GM23338 (cell line): ENCODE results near the gene DPF3. TPM values are rescaled to one million over a fixed set of nuclear protein-coding genes. Genes with fewer than 3 reads are reported as not detected.

Experiments
- ATAC-seq: fragments of 200-7000 bp; cut with Tn5 transposase; 3 replicates; pipeline ENCODE4 v1.9.1; 2020
- DNase-seq: peaks from one replicate; pipeline ENCODE4 v3.0.0-alpha.2; 2015; ENCODE audit warnings: low spot score
- H2AFZ ChIP-seq: fragments of 200-600 bp; sonication (generic); 2 replicates; pipeline ENCODE4 v1.8.0; 2016; ENCODE audit warnings: antibody characterized with exemption, mild to moderate bottlenecking, moderate library complexity
- H3F3A ChIP-seq: fragments of 200-600 bp; sonication (generic); replicated peaks from 2 replicates; pipeline ENCODE4 v1.8.0; 2017; ENCODE audit warnings: antibody characterized with exemption, mixed run types, low read depth
- H3K27ac ChIP-seq: fragments of 200-600 bp; sonication (generic); 2 replicates; pipeline ENCODE4 v1.6.1; 2016; ENCODE audit warnings: low read depth
- H3K27me3 ChIP-seq: fragments of 200-600 bp; sonication (generic); 2 replicates; pipeline ENCODE4 v1.8.0; 2016; ENCODE audit warnings: mild to moderate bottlenecking, mixed run types, moderate library complexity; ENCODE audit not compliant: insufficient read depth
- H3K36me3 ChIP-seq: fragments of 200-600 bp; sonication (generic); 2 replicates; pipeline ENCODE4 v1.8.0; 2016; ENCODE audit warnings: mild to moderate bottlenecking; ENCODE audit not compliant: insufficient read depth
- H3K4me1 ChIP-seq: fragments of 200-600 bp; sonication (generic); 2 replicates; pipeline ENCODE4 v1.8.0; 2016; ENCODE audit warnings: mild to moderate bottlenecking, moderate library complexity; ENCODE audit not compliant: insufficient read depth
- H3K4me2 ChIP-seq: fragments of 200-600 bp; sonication (generic); 2 replicates; pipeline ENCODE4 v1.7.1; 2017; ENCODE audit warnings: mixed run types
- H3K4me3 ChIP-seq: fragments of 200-600 bp; sonication (generic); 2 replicates; pipeline ENCODE4 v1.6.1; 2016; ENCODE audit warnings: mixed run types
- H3K79me2 ChIP-seq: fragments of 200-600 bp; sonication (generic); replicated peaks from 2 replicates; pipeline ENCODE4 v1.8.0; 2017; ENCODE audit warnings: mild to moderate bottlenecking; ENCODE audit not compliant: insufficient read depth
- H3K9me2 ChIP-seq: fragments of 200-600 bp; sonication (generic); 2 replicates; pipeline ENCODE4 v1.8.0; 2017; ENCODE audit not compliant: insufficient read depth
- H4K20me1 ChIP-seq: fragments of 200-600 bp; sonication (generic); replicated peaks from 2 replicates; pipeline ENCODE4 v1.8.0; 2017; ENCODE audit warnings: mild to moderate bottlenecking; ENCODE audit not compliant: insufficient read depth
- H3K27ac Mint-ChIP-seq: 2 replicates; pipeline ENCODE4 v1.8.0; 2020; ENCODE audit warnings: inconsistent platforms, mild to moderate bottlenecking, moderate library complexity, mixed read lengths
- H3K27me3 Mint-ChIP-seq: 3 replicates; pipeline ENCODE4 v1.8.0; 2022; ENCODE audit warnings: low read depth, mild to moderate bottlenecking, moderate library complexity, mixed read lengths, inconsistent platforms; ENCODE audit not compliant: insufficient read depth, poor library complexity
- H3K36me3 Mint-ChIP-seq: 3 replicates; pipeline ENCODE4 v1.8.0; 2021; ENCODE audit warnings: low read depth, mild to moderate bottlenecking, inconsistent platforms, moderate library complexity, mixed read lengths
- H3K4me1 Mint-ChIP-seq: 3 replicates; pipeline ENCODE4 v1.8.0; 2020; ENCODE audit warnings: mild to moderate bottlenecking, inconsistent platforms, mixed read lengths
- H3K4me3 Mint-ChIP-seq: 3 replicates; pipeline ENCODE4 v1.8.0; 2021; ENCODE audit warnings: moderate library complexity, mild to moderate bottlenecking, inconsistent platforms, mixed read lengths
- H3K9me3 Mint-ChIP-seq: 3 replicates; pipeline ENCODE4 v1.8.0; 2020; ENCODE audit warnings: moderate library complexity, mild to moderate bottlenecking, inconsistent platforms, mixed read lengths
- CREB1 ChIP-seq: fragments of 250-450 bp; sonication (Bioruptor Pico); IDR thresholded peaks from 2 replicates; pipeline ENCODE4 v1.5.0; 2020; ENCODE audit warnings: low read depth, mild to moderate bottlenecking, moderate library complexity
- CTCF ChIP-seq, 2 experiments: fragments of 200-600 bp in 1 of 2; sonication (generic) in 1 of 2; conservative IDR thresholded peaks; 2 replicates each; pipeline versions ENCODE4 v1.5.1 to v1.6.1; 2016 to 2017; ENCODE audit warnings: antibody characterized with exemption in 2 of 2, low read depth in 2 of 2, mild to moderate bottlenecking in 2 of 2, moderate library complexity in 1 of 2
- EZH2 ChIP-seq: fragments of 200-600 bp; sonication (generic); IDR thresholded peaks from one replicate; pipeline ENCODE4 v1.8.0; 2017; ENCODE audit warnings: antibody characterized with exemption, mild to moderate bottlenecking, low read depth; ENCODE audit not compliant: unreplicated experiment
- JUNB ChIP-seq: IDR thresholded peaks from one replicate; pipeline ENCODE4 v1.6.1; 2016; ENCODE audit warnings: antibody characterized with exemption; ENCODE audit not compliant: unreplicated experiment
- NANOG ChIP-seq: IDR thresholded peaks from 2 replicates; pipeline ENCODE4 v1.6.1; 2016; ENCODE audit warnings: antibody characterized with exemption, borderline replicate concordance
- POLR2AphosphoS5 ChIP-seq: IDR thresholded peaks from 2 replicates; pipeline ENCODE4 v1.6.1; 2016; ENCODE audit warnings: antibody characterized with exemption, low read depth
- STAT1 ChIP-seq: IDR thresholded peaks from one replicate; pipeline ENCODE4 v1.6.1; 2016; ENCODE audit warnings: antibody characterized with exemption; ENCODE audit not compliant: unreplicated experiment
- ZNF114 ChIP-seq: fragments of 250-450 bp; sonication (Bioruptor Pico); IDR thresholded peaks from 2 replicates; pipeline ENCODE4 v1.5.0; 2020; ENCODE audit warnings: mild to moderate bottlenecking, moderate library complexity
- ZNF331 ChIP-seq: fragments of 250-450 bp; sonication (Bioruptor Pico); IDR thresholded peaks from 2 replicates; pipeline ENCODE4 v1.5.0; 2020; ENCODE audit warnings: low read depth, mild to moderate bottlenecking, moderate library complexity
- polyA plus RNA-seq: library from polyadenylated mRNA; unstranded; fragments of >200 nt; fragmentation: Nextera tagmentation; extraction: Ambion mirVana; gene quantifications from 2 replicates; pipeline ENCODE4 v1.2.1, GENCODE V29; 2016
- total RNA-seq: library from RNA; depleted of rRNA; stranded (reverse); fragments of >200 nt; shearing (Covaris generic); gene quantifications from 2 replicates; pipeline ENCODE4 v1.2.3, GENCODE V29; 2014
- TF ChIP-seq, protein P1 (sequence below): fragments of 250-450 bp; sonication (Bioruptor Pico); IDR thresholded peaks from 2 replicates; pipeline ENCODE4 v1.5.0; 2020; ENCODE audit warnings: mild to moderate bottlenecking, moderate library complexity
- TF ChIP-seq, protein P2 (sequence below): IDR thresholded peaks from 2 replicates; pipeline ENCODE4 v1.6.1; 2016; ENCODE audit warnings: antibody characterized with exemption

Gene DPF3
- total and polyA plus RNA-seq, 2 experiments from 2014 or later = 0.18 to 1.0 TPM

DNA sequence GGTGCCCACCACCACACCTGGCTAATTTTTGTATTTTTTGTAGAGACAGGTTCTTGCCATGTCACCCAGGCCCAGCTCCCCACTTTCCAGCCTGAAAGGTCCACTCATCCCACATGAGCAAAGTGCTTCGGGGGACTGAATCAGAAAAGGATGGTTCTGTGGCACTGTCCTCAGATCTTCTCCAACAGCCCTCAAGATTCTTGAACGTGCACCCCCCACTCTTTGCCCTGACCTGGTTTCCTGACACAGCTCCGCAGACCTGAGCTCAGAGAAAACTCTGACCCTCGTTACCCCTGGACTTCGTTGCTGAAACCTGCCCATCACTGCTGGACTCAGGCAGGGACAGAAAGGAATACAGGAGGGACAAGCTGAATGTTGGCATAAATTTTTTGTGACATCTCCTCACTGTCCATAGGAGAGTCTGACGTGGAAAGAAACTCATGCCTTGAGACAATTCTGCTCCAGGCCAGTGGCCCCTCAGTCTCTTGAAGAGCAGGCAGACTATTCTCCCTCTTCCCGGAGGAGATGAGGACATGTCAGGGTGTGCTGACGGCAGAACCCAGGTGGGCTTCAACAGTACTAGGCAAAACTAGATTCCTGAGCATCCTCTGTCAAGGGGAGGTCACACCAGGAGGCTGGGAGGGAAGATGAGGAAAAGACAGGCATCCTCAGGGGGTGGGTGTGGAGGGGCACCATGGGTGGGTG, 149.3 kb downstream of the DPF3 start:
- H3K4me2 ChIP-seq = no peak overlapping the region
- H3K4me1 Mint-ChIP-seq = peaks cover 6% of the 10 kb centered on the region
- H4K20me1 ChIP-seq = no peaks in the 10 kb centered on the region
- H3K79me2 ChIP-seq = no peaks in the 10 kb centered on the region
- no peaks in the 10 kb centered on the region for H3K27me3 ChIP-seq
- TF ChIP-seq EZH2 = no peak
- no peak for TF ChIP-seq CREB1 (CRISPR knock-in tag)
- no peak for TF ChIP-seq STAT1
- no peak for TF ChIP-seq NANOG
- no peak for TF ChIP-seq JUNB
- TF ChIP-seq, protein P1, sequence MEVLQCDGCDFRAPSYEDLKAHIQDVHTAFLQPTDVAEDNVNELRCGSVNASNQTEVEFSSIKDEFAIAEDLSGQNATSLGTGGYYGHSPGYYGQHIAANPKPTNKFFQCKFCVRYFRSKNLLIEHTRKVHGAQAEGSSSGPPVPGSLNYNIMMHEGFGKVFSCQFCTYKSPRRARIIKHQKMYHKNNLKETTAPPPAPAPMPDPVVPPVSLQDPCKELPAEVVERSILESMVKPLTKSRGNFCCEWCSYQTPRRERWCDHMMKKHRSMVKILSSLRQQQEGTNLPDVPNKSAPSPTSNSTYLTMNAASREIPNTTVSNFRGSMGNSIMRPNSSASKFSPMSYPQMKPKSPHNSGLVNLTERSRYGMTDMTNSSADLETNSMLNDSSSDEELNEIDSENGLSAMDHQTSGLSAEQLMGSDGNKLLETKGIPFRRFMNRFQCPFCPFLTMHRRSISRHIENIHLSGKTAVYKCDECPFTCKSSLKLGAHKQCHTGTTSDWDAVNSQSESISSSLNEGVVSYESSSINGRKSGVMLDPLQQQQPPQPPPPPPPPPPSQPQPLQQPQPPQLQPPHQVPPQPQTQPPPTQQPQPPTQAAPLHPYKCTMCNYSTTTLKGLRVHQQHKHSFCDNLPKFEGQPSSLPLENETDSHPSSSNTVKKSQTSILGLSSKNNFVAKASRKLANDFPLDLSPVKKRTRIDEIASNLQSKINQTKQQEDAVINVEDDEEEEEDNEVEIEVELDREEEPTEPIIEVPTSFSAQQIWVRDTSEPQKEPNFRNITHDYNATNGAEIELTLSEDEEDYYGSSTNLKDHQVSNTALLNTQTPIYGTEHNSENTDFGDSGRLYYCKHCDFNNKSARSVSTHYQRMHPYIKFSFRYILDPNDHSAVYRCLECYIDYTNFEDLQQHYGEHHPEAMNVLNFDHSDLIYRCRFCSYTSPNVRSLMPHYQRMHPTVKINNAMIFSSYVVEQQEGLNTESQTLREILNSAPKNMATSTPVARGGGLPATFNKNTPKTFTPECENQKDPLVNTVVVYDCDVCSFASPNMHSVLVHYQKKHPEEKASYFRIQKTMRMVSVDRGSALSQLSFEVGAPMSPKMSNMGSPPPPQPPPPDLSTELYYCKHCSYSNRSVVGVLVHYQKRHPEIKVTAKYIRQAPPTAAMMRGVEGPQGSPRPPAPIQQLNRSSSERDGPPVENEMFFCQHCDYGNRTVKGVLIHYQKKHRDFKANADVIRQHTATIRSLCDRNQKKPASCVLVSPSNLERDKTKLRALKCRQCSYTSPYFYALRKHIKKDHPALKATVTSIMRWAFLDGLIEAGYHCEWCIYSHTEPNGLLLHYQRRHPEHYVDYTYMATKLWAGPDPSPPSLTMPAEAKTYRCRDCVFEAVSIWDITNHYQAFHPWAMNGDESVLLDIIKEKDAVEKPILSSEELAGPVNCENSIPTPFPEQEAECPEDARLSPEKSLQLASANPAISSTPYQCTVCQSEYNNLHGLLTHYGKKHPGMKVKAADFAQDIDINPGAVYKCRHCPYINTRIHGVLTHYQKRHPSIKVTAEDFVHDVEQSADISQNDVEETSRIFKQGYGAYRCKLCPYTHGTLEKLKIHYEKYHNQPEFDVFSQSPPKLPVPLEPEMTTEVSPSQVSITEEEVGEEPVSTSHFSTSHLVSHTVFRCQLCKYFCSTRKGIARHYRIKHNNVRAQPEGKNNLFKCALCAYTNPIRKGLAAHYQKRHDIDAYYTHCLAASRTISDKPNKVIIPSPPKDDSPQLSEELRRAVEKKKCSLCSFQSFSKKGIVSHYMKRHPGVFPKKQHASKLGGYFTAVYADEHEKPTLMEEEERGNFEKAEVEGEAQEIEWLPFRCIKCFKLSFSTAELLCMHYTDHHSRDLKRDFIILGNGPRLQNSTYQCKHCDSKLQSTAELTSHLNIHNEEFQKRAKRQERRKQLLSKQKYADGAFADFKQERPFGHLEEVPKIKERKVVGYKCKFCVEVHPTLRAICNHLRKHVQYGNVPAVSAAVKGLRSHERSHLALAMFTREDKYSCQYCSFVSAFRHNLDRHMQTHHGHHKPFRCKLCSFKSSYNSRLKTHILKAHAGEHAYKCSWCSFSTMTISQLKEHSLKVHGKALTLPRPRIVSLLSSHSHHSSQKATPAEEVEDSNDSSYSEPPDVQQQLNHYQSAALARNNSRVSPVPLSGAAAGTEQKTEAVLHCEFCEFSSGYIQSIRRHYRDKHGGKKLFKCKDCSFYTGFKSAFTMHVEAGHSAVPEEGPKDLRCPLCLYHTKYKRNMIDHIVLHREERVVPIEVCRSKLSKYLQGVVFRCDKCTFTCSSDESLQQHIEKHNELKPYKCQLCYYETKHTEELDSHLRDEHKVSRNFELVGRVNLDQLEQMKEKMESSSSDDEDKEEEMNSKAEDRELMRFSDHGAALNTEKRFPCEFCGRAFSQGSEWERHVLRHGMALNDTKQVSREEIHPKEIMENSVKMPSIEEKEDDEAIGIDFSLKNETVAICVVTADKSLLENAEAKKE = no peak
- no peak for TF ChIP-seq ZNF114 (CRISPR knock-in tag)
- TF ChIP-seq ZNF331 (CRISPR knock-in tag) = no peak
- no peak for TF ChIP-seq CTCF (conservative IDR thresholded peaks at IDR 0.05; ENCODE audit: low read depth in 2 of 2)
- TF ChIP-seq POLR2AphosphoS5 = no peak
- TF ChIP-seq, protein P2, sequence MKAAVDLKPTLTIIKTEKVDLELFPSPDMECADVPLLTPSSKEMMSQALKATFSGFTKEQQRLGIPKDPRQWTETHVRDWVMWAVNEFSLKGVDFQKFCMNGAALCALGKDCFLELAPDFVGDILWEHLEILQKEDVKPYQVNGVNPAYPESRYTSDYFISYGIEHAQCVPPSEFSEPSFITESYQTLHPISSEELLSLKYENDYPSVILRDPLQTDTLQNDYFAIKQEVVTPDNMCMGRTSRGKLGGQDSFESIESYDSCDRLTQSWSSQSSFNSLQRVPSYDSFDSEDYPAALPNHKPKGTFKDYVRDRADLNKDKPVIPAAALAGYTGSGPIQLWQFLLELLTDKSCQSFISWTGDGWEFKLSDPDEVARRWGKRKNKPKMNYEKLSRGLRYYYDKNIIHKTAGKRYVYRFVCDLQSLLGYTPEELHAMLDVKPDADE = no peak
- H3K4me3 Mint-ChIP-seq = no peak overlapping the region
- H3K27ac ChIP-seq = no peak overlapping the region
- no peak for DNase-seq
- H3F3A ChIP-seq = no peaks in the 10 kb centered on the region
- H3K4me3 ChIP-seq = no peak overlapping the region
- H3K4me1 ChIP-seq = no peaks in the 10 kb centered on the region
- H3K27ac Mint-ChIP-seq = no peak overlapping the region
- H3K27me3 Mint-ChIP-seq = peaks cover 3% of the 10 kb centered on the region
- H3K36me3 Mint-ChIP-seq = peaks cover 12% of the 10 kb centered on the region
- H3K9me2 ChIP-seq = no peaks in the 10 kb centered on the region
- ATAC-seq = no peak
- no peaks in the 10 kb centered on the region; the same call in 1 of the 2 replicates for H3K36me3 ChIP-seq
- H2AFZ ChIP-seq = no peak overlapping the region
- peaks cover 18% of the 10 kb centered on the region for H3K9me3 Mint-ChIP-seq
